SK-N-SH treated with all-trans-retinoic acid at 6 μM for 48 hours (cell line): Measurements from ENCODE around the gene ABCC1.

Experiments
- ATAC-seq: fragments of 200-7000 bp; cut with Tn5 transposase; 3 replicates; pipeline ENCODE4 v1.9.1; 2020; ENCODE audit warnings: mild to moderate bottlenecking, moderate library complexity
- ARNTL ChIP-seq: fragments of 450-650 bp; formaldehyde crosslinking; IDR thresholded peaks from 2 replicates; pipeline ENCODE4 v1.5.0; 2020; ENCODE audit warnings: low read depth, mild to moderate bottlenecking, moderate library complexity, borderline replicate concordance
- BACH2 ChIP-seq: fragments of 250-450 bp; sonication (Bioruptor Pico); IDR thresholded peaks from 2 replicates; pipeline ENCODE4 v1.9.0; 2021; ENCODE audit warnings: mild to moderate bottlenecking, borderline replicate concordance
- CSDC2 ChIP-seq: fragments of 250-450 bp; sonication (Bioruptor Pico); IDR thresholded peaks from 2 replicates; pipeline ENCODE4 v1.5.0; 2020; ENCODE audit warnings: mild to moderate bottlenecking, moderate library complexity
- ESRRG ChIP-seq: fragments of 250-450 bp; sonication (Bioruptor Pico); IDR thresholded peaks from 2 replicates; pipeline ENCODE4 v1.6.1; 2021; ENCODE audit warnings: mild to moderate bottlenecking
- GLIS3 ChIP-seq: fragments of 250-450 bp; sonication (Bioruptor Pico); IDR thresholded peaks from 2 replicates; pipeline ENCODE4 v1.5.0; 2020; ENCODE audit warnings: mild to moderate bottlenecking, moderate library complexity
- ISL1 ChIP-seq: fragments of 250-450 bp; sonication (Bioruptor Pico); IDR thresholded peaks from 2 replicates; pipeline ENCODE4 v2.1.2; 2022; ENCODE audit warnings: mild to moderate bottlenecking, moderate library complexity
- OSR1 ChIP-seq: fragments of 250-450 bp; sonication (Bioruptor Pico); IDR thresholded peaks from 2 replicates; pipeline ENCODE4 v1.8.0; 2022; ENCODE audit warnings: moderate library complexity, mild to moderate bottlenecking, inconsistent platforms
- PPARA ChIP-seq: fragments of 250-450 bp; sonication (Bioruptor Pico); IDR thresholded peaks from 2 replicates; pipeline ENCODE4 v1.5.0; 2020; ENCODE audit warnings: mild to moderate bottlenecking, borderline replicate concordance
- RARB ChIP-seq: fragments of 250-450 bp; sonication (Bioruptor Pico); IDR thresholded peaks from 2 replicates; pipeline ENCODE4 v1.8.0; 2021; ENCODE audit warnings: mild to moderate bottlenecking, moderate library complexity
- TCF4 ChIP-seq: fragments of 250-450 bp; sonication (Bioruptor Pico); IDR thresholded peaks from 2 replicates; pipeline ENCODE4 v1.8.0; 2021; ENCODE audit warnings: mild to moderate bottlenecking, moderate library complexity, borderline replicate concordance
- TOX ChIP-seq: fragments of 250-450 bp; sonication (Bioruptor Pico); IDR thresholded peaks from 2 replicates; pipeline ENCODE4 v1.8.0; 2021; ENCODE audit warnings: mild to moderate bottlenecking, moderate library complexity, borderline replicate concordance
- ZFP3 ChIP-seq: fragments of 250-450 bp; sonication (Bioruptor Pico); IDR thresholded peaks from 2 replicates; pipeline ENCODE4 v1.5.0; 2020; ENCODE audit warnings: mild to moderate bottlenecking, moderate library complexity
- ZFP30 ChIP-seq: fragments of 450-650 bp; formaldehyde crosslinking; IDR thresholded peaks from 2 replicates; pipeline ENCODE4 v1.5.0; 2022; ENCODE audit warnings: mild to moderate bottlenecking, moderate library complexity
- ZNF565 ChIP-seq: fragments of 450-650 bp; formaldehyde crosslinking; conservative IDR thresholded peaks from 2 replicates; pipeline ENCODE4 v1.5.0; 2020; ENCODE audit warnings: low read depth, mild to moderate bottlenecking, moderate library complexity
- ZNF8 ChIP-seq: fragments of 450-650 bp; formaldehyde crosslinking; IDR thresholded peaks from 2 replicates; pipeline ENCODE4 v1.5.0; 2020; ENCODE audit warnings: mild to moderate bottlenecking, moderate library complexity
- TF ChIP-seq, protein P1 (sequence below): fragments of 250-450 bp; sonication (Bioruptor Pico); IDR thresholded peaks from 2 replicates; pipeline ENCODE4 v1.5.1; 2021; ENCODE audit warnings: mild to moderate bottlenecking, moderate library complexity
- TF ChIP-seq, protein P2 (sequence below): fragments of 250-450 bp; sonication (Bioruptor Pico); IDR thresholded peaks from 2 replicates; pipeline ENCODE4 v1.5.1; 2020; ENCODE audit warnings: low read depth, mild to moderate bottlenecking, moderate library complexity
- TF ChIP-seq, protein P3 (sequence below): fragments of 250-450 bp; sonication (Bioruptor Pico); IDR thresholded peaks from 2 replicates; pipeline ENCODE4 v1.8.0; 2021; ENCODE audit warnings: low read depth, mild to moderate bottlenecking, moderate library complexity, borderline replicate concordance
- TF ChIP-seq, protein P4 (sequence below): fragments of 250-450 bp; sonication (Bioruptor Pico); IDR thresholded peaks from 2 replicates; pipeline ENCODE4 v1.5.0; 2020; ENCODE audit warnings: mild to moderate bottlenecking, moderate library complexity
- TF ChIP-seq, protein P5 (sequence below): fragments of 250-450 bp; sonication (Bioruptor Pico); IDR thresholded peaks from 2 replicates; pipeline ENCODE4 v1.8.0; 2020; ENCODE audit warnings: mild to moderate bottlenecking, moderate library complexity, borderline replicate concordance

Gene ABCC1

DNA sequence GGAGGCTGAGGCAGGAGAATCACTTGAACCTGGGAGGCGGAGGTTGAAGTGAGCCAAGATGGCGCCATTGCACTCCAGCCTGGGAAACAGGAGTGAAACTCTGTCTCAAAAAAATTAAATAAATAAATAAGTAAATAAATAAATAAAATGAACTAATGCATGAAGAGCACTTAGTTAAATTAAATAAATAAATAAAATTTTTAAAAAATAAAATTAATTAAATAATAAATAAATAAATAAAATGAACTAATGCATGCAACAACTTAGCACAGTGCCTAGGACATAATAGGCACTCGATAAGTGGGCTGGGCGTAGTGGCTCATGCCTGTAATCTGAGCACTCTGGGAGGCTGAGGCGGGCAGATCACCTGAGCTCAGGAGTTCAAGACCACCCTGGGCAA, 45.5 kb upstream of the ABCC1 start:
- ATAC-seq: no peak
- TF ChIP-seq RARB (CRISPR knock-in tag): no peak
- TF ChIP-seq, protein P1, sequence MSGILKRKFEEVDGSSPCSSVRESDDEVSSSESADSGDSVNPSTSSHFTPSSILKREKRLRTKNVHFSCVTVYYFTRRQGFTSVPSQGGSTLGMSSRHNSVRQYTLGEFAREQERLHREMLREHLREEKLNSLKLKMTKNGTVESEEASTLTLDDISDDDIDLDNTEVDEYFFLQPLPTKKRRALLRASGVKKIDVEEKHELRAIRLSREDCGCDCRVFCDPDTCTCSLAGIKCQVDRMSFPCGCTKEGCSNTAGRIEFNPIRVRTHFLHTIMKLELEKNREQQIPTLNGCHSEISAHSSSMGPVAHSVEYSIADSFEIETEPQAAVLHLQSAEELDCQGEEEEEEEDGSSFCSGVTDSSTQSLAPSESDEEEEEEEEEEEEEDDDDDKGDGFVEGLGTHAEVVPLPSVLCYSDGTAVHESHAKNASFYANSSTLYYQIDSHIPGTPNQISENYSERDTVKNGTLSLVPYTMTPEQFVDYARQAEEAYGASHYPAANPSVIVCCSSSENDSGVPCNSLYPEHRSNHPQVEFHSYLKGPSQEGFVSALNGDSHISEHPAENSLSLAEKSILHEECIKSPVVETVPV (CRISPR knock-in tag): no peak

DNA sequence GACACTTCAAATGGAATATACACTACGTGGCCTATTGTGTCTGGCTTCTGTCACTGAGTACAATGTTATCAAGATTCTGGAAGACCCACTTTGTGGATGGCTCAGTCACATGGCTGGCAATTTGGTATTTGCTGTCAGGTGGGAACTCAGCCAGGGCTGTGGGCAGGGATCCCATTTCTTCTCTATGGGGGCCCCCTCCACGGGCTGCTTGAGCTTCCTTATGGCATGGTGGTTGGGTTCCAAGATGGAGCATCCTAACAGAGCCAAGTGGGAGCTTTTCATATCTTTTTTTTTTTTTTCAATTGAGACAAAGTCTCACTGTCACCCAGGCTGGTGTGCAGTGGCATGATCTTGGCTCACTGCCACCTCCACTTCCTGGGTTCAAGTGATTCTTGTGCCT, 43.0 kb upstream of the ABCC1 start:
- no peak for TF ChIP-seq ZFP30 (CRISPR knock-in tag)
- TF ChIP-seq ZNF565 (CRISPR knock-in tag): peak; percentile 78; the same call in 1 of the 2 replicates
- TF ChIP-seq ZNF8 (CRISPR knock-in tag): no peak
- TF ChIP-seq GLIS3 (CRISPR knock-in tag): no peak
- TF ChIP-seq, protein P2, sequence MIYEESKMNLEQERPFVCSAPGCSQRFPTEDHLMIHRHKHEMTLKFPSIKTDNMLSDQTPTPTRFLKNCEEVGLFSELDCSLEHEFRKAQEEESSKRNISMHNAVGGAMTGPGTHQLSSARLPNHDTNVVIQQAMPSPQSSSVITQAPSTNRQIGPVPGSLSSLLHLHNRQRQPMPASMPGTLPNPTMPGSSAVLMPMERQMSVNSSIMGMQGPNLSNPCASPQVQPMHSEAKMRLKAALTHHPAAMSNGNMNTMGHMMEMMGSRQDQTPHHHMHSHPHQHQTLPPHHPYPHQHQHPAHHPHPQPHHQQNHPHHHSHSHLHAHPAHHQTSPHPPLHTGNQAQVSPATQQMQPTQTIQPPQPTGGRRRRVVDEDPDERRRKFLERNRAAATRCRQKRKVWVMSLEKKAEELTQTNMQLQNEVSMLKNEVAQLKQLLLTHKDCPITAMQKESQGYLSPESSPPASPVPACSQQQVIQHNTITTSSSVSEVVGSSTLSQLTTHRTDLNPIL (CRISPR knock-in tag): no peak
- TF ChIP-seq TCF4 (CRISPR knock-in tag): no peak
- TF ChIP-seq, protein P1 (CRISPR knock-in tag): no peak
- no peak for ATAC-seq

DNA sequence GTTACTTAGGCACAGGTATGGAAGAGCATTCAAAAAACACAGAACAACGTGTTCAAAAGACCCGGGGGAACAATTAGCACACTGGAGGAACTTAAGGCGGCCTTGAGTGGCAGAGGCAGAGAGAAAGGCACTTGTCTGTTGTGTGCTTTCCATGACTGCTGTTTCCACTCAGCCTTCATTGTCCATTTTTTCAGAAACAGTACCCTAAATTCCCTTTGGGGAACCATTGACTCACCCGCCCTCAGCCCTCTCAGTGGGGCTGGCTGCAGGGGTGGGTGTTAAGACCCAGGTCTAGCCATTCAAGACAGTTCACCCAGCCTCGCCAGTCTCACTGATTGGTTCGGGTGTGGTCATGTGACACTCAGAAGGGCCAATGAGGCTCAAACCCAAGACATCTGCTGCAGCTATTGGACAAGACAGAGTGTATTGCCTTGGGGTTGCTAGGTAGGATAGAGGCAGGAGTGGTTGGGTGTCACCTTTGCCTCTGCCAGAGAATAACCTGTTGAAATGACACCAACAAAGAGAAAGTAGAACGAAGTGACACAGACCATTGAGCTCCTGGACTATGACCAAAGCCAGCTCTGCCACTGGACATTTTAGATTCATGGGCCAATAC, 41.4 kb upstream of the ABCC1 start:
- TF ChIP-seq PPARA (CRISPR knock-in tag) (no peak), BACH2 (CRISPR knock-in tag) (no peak), ARNTL (CRISPR knock-in tag) (no peak), ISL1 (CRISPR knock-in tag) (no peak), ZNF8 (CRISPR knock-in tag) (no peak), ESRRG (CRISPR knock-in tag) (no peak), ZFP30 (CRISPR knock-in tag) (no peak), ZNF565 (CRISPR knock-in tag) (no peak), GLIS3 (CRISPR knock-in tag) (no peak), RARB (CRISPR knock-in tag) (no peak), TOX (CRISPR knock-in tag) (no peak), CSDC2 (CRISPR knock-in tag) (no peak), TCF4 (CRISPR knock-in tag) (no peak), OSR1 (CRISPR knock-in tag) (no peak), ZFP3 (no peak)
- TF ChIP-seq, protein P3, sequence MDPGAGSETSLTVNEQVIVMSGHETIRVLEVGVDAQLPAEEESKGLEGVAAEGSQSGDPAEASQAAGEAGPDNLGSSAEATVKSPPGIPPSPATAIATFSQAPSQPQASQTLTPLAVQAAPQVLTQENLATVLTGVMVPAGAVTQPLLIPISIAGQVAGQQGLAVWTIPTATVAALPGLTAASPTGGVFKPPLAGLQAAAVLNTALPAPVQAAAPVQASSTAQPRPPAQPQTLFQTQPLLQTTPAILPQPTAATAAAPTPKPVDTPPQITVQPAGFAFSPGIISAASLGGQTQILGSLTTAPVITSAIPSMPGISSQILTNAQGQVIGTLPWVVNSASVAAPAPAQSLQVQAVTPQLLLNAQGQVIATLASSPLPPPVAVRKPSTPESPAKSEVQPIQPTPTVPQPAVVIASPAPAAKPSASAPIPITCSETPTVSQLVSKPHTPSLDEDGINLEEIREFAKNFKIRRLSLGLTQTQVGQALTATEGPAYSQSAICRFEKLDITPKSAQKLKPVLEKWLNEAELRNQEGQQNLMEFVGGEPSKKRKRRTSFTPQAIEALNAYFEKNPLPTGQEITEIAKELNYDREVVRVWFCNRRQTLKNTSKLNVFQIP (CRISPR knock-in tag): no peak
- TF ChIP-seq, protein P4, sequence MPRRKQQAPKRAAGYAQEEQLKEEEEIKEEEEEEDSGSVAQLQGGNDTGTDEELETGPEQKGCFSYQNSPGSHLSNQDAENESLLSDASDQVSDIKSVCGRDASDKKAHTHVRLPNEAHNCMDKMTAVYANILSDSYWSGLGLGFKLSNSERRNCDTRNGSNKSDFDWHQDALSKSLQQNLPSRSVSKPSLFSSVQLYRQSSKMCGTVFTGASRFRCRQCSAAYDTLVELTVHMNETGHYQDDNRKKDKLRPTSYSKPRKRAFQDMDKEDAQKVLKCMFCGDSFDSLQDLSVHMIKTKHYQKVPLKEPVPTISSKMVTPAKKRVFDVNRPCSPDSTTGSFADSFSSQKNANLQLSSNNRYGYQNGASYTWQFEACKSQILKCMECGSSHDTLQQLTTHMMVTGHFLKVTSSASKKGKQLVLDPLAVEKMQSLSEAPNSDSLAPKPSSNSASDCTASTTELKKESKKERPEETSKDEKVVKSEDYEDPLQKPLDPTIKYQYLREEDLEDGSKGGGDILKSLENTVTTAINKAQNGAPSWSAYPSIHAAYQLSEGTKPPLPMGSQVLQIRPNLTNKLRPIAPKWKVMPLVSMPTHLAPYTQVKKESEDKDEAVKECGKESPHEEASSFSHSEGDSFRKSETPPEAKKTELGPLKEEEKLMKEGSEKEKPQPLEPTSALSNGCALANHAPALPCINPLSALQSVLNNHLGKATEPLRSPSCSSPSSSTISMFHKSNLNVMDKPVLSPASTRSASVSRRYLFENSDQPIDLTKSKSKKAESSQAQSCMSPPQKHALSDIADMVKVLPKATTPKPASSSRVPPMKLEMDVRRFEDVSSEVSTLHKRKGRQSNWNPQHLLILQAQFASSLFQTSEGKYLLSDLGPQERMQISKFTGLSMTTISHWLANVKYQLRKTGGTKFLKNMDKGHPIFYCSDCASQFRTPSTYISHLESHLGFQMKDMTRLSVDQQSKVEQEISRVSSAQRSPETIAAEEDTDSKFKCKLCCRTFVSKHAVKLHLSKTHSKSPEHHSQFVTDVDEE: no peak
- TF ChIP-seq, protein P1 (CRISPR knock-in tag): no peak
- TF ChIP-seq, protein P5, sequence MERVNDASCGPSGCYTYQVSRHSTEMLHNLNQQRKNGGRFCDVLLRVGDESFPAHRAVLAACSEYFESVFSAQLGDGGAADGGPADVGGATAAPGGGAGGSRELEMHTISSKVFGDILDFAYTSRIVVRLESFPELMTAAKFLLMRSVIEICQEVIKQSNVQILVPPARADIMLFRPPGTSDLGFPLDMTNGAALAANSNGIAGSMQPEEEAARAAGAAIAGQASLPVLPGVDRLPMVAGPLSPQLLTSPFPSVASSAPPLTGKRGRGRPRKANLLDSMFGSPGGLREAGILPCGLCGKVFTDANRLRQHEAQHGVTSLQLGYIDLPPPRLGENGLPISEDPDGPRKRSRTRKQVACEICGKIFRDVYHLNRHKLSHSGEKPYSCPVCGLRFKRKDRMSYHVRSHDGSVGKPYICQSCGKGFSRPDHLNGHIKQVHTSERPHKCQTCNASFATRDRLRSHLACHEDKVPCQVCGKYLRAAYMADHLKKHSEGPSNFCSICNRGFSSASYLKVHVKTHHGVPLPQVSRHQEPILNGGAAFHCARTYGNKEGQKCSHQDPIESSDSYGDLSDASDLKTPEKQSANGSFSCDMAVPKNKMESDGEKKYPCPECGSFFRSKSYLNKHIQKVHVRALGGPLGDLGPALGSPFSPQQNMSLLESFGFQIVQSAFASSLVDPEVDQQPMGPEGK (CRISPR knock-in tag): no peak
- ATAC-seq: peak; percentile 99
